Skeletal muscle tissue (tissue), 4 donors: ENCODE results near the gene GSTCD. TPM values are rescaled to one million over a fixed set of nuclear protein-coding genes. Genes with fewer than 3 reads are reported as not detected.

Source experiments
- H3K27ac ChIP-seq: one replicate; pipeline ENCODE4 v1.7.0; 2013; ENCODE audit warnings: mild to moderate bottlenecking, low read depth, low read length, inconsistent platforms
- H3K27me3 ChIP-seq, 3 donors: one replicate each; pipeline ENCODE4 v1.7.0; 2013; ENCODE audit warnings: low read length in 3 of 3; ENCODE audit not compliant: control insufficient read depth in 3 of 3, insufficient read depth in 3 of 3
- H3K36me3 ChIP-seq, 3 donors: one replicate each; pipeline ENCODE4 v1.7.0; 2013; ENCODE audit warnings: low read length in 3 of 3; ENCODE audit not compliant: control insufficient read depth in 3 of 3, insufficient read depth in 3 of 3
- H3K4me1 ChIP-seq, 3 donors: one replicate each; pipeline ENCODE4 v1.7.0; 2013; ENCODE audit warnings: low read length in 3 of 3, mild to moderate bottlenecking in 3 of 3; ENCODE audit not compliant: control insufficient read depth in 3 of 3, insufficient read depth in 3 of 3
- H3K4me3 ChIP-seq, 3 donors: one replicate each; pipeline ENCODE4 v1.7.0; 2013; ENCODE audit warnings: low read length in 3 of 3
- H3K9ac ChIP-seq, 3 donors: one replicate each; pipeline ENCODE4 v1.7.0; 2013; ENCODE audit warnings: low read length in 3 of 3, mild to moderate bottlenecking in 3 of 3, moderate library complexity in 2 of 3, low read depth in 1 of 3
- H3K9me3 ChIP-seq, 3 donors: one replicate each; pipeline ENCODE4 v1.7.0; 2013; ENCODE audit warnings: low read length in 3 of 3; ENCODE audit not compliant: control insufficient read depth in 3 of 3
- total RNA-seq: library from RNA; depleted of rRNA; stranded (reverse); fragments of >200 nt; gene quantifications from one replicate; pipeline ENCODE4 v1.2.3, GENCODE V29; 2014
- donor health status: Osteomylitis.

The GSTCD gene, protein sequence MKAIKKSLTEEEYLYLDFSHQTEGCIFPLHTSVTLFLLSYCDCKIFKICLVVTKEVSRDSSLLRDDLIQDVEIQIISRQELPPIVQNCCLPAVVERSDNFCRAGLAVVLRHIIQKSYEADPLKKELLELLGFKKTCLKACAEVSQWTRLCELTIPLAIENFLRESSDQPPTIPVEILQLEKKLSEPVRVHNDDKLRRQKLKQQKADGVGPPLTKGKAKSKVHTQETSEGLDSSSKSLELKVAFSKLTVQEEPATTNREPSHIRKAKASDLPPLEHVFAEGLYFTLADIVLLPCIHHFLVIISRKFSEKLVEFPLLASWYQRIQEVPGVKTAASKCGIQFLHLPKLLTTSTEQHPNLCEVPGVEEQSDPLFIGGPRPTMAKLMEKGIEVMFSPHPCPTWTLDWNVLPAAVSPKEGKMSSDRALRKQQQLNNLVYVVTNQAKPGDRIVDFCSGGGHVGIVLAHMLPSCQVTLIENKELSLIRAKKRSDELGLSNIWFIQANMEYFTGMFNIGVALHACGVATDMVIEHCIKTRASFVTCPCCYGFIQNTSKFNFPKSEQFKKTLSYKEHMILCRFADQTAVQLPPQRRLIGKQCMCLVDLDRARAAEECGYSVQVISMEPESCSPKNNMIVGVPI
- 9.4 TPM for total RNA-seq

DNA sequence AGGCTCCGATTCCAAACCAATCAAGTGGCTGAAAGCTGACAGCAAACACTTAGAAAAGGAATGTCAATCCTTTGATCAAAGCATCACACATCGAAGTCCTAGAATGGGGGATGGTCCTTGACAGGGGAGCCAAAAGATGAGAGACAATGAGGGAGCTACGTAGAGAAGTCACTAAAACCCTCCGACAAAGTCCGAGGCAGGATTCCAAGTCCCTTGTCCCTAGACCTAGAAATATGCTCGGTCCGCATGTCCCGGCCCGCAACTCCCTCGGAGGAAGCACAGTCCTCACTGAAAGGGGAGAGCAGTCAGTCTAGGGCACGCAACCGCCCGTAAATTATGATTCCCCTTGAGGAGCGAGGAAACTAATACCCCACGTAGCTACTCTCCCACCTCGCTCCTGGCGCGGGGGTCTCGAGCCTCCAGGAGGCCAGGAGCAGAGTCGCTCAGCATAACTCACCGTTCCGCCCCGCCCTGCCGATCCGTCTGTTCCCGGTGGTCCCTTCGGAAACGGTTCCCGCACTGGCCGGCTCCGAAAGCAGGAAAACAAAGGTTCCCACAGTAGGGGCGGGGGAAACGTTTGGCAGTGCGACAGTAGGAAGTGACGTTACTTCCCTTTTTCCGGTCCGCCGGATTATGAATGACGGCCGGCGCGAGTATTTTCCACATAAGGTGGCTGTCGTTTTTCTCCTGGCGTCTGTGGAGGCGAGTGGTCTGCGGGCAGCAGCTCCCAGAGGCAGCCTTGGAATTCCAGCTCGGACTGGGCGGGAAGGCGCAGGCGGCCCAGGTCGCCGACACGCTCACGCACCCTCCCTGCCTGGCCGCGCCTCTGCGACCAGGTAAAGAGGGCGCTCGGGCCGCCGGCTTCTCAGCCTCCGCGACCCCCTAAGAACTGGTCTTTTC lies at the start of gene GSTCD, which contains the start of gene INTS12:
Gene GSTCD (plus strand): TSS at position 604 of the 900 bp plus-strand sequence. CDS start 8,830 bp downstream, outside the sequence.
Gene INTS12 (minus strand): TSS at position 509 of the 900 bp plus-strand sequence. CDS start 8,684 bp downstream, outside the sequence.
- peaks cover 0 to 15% (median 11%) of the 10 kb centered on the region in 3 donors for H3K4me1 ChIP-seq

DNA sequence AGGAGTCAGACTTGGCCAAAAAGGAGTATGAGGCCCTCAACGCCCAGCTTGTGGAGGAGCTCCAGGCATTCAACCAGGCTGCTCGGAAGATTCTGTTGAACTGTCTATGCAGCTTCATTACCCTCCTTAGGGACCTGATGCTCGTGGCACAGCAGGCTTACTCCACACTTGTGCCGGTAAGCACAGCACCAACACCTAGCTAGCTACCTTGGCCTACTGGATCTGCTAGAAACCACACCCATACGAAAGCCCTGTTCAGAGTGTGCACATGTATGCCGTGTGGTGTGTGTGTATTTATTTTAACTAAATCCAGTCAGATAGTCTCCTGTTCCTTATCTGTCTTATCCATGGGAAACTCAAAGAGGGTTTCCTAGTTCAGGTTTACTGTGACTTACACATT lies 49.4 kb upstream of the GSTCD start:
- Histone ChIP-seq H3K4me1 (no peaks in the 10 kb centered on the region), H3K27me3 (no peaks in the 10 kb centered on the region), H3K27ac (no peak overlapping the region), H3K4me3 (no peak overlapping the region), H3K9me3 (no peaks in the 10 kb centered on the region), H3K9ac (no peak overlapping the region), H3K36me3 (no peaks in the 10 kb centered on the region)

More for the DNA sequence above, at the start of gene GSTCD, which contains the start of gene INTS12:
- H3K36me3 ChIP-seq = peaks cover 0 to 3% (median 0%) of the 10 kb centered on the region in 3 donors
- H3K27ac ChIP-seq = peak within 1 kb of the TSS; percentile 78
- peak within 1 kb of the TSS; percentile 92 to 97 (median 92) for H3K9ac ChIP-seq
- H3K9me3 ChIP-seq = no peaks in the 10 kb centered on the region
- H3K27me3 ChIP-seq = no peaks in the 10 kb centered on the region
- peak within 1 kb of the TSS; percentile 81 to 99 (median 94) for H3K4me3 ChIP-seq

- Histone ChIP-seq H3K36me3 (no peaks in the 10 kb centered on the region), H3K4me3 (no peak overlapping the region), H3K9ac (no peak overlapping the region), H3K27ac (no peak overlapping the region), H3K27me3 (no peaks in the 10 kb centered on the region), H3K4me1 (no peaks in the 10 kb centered on the region), H3K9me3 (no peaks in the 10 kb centered on the region)
These were observed 47.6 kb upstream of the GSTCD start for GRCh38 chr4:105661028-105661427.

- no peak overlapping the region for H3K9ac ChIP-seq
- H3K4me3 ChIP-seq = no peak overlapping the region
- no peaks in the 10 kb centered on the region for H3K36me3 ChIP-seq
- no peaks in the 10 kb centered on the region for H3K9me3 ChIP-seq
- no peaks in the 10 kb centered on the region for H3K4me1 ChIP-seq
- H3K27me3 ChIP-seq = no peaks in the 10 kb centered on the region
- no peak overlapping the region for H3K27ac ChIP-seq
These were observed 45.5 kb upstream of the GSTCD start for GRCh38 chr4:105662935-105663675.

- Histone ChIP-seq H3K36me3 (no peaks in the 10 kb centered on the region), H3K4me3 (no peak overlapping the region), H3K9me3 (no peaks in the 10 kb centered on the region), H3K4me1 (no peaks in the 10 kb centered on the region), H3K9ac (no peak overlapping the region), H3K27ac (no peak overlapping the region), H3K27me3 (no peaks in the 10 kb centered on the region)
These were observed 41.9 kb upstream of the GSTCD start for GRCh38 chr4:105666693-105667092.

DNA sequence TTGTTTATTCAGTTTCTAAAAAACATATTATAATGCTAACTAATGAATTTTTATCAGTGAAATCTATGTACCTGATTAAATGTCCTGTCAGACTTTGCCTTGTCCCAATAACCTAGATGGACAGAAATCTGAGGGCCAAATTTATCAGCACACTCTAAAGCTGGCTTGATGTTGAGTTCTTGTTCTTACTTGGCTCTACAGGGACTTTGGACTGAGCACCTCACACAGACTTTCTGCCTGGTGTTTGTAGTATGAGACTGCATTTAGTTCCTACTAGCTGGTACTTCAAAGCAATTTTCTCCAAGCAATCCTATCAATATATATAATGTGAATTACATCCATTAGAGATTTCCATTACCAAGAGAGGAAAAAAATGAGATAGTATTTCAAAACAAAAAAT lies 37.9 kb upstream of the GSTCD start:
- Histone ChIP-seq H3K4me1 (no peaks in the 10 kb centered on the region), H3K9ac (no peak overlapping the region), H3K27ac (no peak overlapping the region), H3K4me3 (no peak overlapping the region), H3K9me3 (no peaks in the 10 kb centered on the region), H3K27me3 (no peaks in the 10 kb centered on the region), H3K36me3 (no peaks in the 10 kb centered on the region)

- no peak overlapping the region for H3K27ac ChIP-seq
These were observed 37.3 kb upstream of the GSTCD start for GRCh38 chr4:105671301-105671700.

DNA sequence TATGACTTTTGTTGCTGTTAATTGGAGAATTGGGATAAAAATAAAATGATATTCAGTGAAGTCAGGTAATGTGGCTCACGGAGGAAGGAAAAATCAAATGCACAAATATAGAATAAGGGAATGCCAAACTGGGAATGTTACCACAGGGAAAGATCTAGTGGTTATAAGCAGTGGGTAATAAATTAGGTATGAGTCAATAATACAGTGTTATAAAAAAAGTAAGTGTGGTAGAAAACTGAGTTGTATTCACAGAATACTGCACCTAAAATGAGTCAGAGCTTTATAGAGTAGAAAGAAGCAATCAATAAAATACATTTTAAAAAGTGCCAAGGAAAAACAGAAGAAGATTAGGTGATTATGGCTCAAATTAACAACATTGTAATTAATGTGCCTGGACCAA lies 34.6 kb upstream of the GSTCD start:
- Histone ChIP-seq H3K27me3 (no peaks in the 10 kb centered on the region), H3K9me3 (no peaks in the 10 kb centered on the region), H3K4me1 (peaks cover 0 to 2% (median 0%) of the 10 kb centered on the region in 3 donors), H3K36me3 (no peaks in the 10 kb centered on the region), H3K27ac (no peak overlapping the region), H3K4me3 (no peak overlapping the region), H3K9ac (no peak overlapping the region)

More at GRCh38 chr4:105671301-105671700, 37.3 kb upstream of the GSTCD start:
- H3K36me3 ChIP-seq = no peaks in the 10 kb centered on the region
- no peak overlapping the region for H3K9ac ChIP-seq
- no peaks in the 10 kb centered on the region for H3K9me3 ChIP-seq
- H3K27me3 ChIP-seq = no peaks in the 10 kb centered on the region
- H3K4me1 ChIP-seq = no peaks in the 10 kb centered on the region
- no peak overlapping the region for H3K4me3 ChIP-seq

GRCh38 chr4:105677709-105678108 lies 30.9 kb upstream of the GSTCD start:
- no peak overlapping the region for H3K27ac ChIP-seq
- peaks cover 2 to 6% (median 5%) of the 10 kb centered on the region in 3 donors for H3K36me3 ChIP-seq
- no peaks in the 10 kb centered on the region for H3K9me3 ChIP-seq
- H3K9ac ChIP-seq = no peak overlapping the region
- H3K4me3 ChIP-seq = no peak overlapping the region
- no peaks in the 10 kb centered on the region for H3K27me3 ChIP-seq
- H3K4me1 ChIP-seq = peaks cover 0 to 6% (median 0%) of the 10 kb centered on the region in 3 donors
